K562 (cell line): ENCODE results near the gene TMPRSS9. TPM values are rescaled to one million over a fixed set of nuclear protein-coding genes. Genes with fewer than 3 reads are reported as not detected.

Experiments used
- ATAC-seq: fragments of 200-7000 bp; cut with Tn5 transposase; 3 replicates; pipeline ENCODE4 v1.9.1; 2020; ENCODE audit warnings: moderate library complexity
- BruUV-seq: library from RNA; stranded (reverse); fragments of 400-500 nt; replicated peaks from 2 replicates; lab custom pipeline; 2021; lab: Mats Ljungman, UMichigan
- CTCF ChIA-PET: fragments of 300-600 bp; formaldehyde crosslinking; extraction: SDS; loops from one replicate; lab custom pipeline; 2021; ENCODE audit warnings: low intra/inter-chr PET ratio; lab: Yijun Ruan, JAX
- POLR2A ChIA-PET: fragments of 300-600, 350-650 bp; sonication (Branson Sonifier 250); formaldehyde crosslinking; extraction: SDS; loops from one replicate; lab custom pipeline; 2021; ENCODE audit warnings: antibody characterized with exemption, inconsistent platforms; lab: Yijun Ruan, JAX
- DNase-seq, 4 experiments: peaks; one replicate each; pipeline versions ENCODE4 v3.0.0 to v3.0.0-alpha.2; 2011 to 2018; ENCODE audit warnings: low spot score in 3 of 4, mixed read lengths in 3 of 4; ENCODE audit errors: extremely low read depth in 1 of 4
- FAIRE-seq: peaks from 2 replicates; lab custom pipeline; 2011; peaks lifted over from hg19 to GRCh38; lab: Jason Lieb, UNC
- H2AFZ ChIP-seq: 2 replicates; pipeline ENCODE4 v1.6.0; 2011; ENCODE audit warnings: low read depth, low read length, control low read depth, inconsistent platforms
- H3K27ac ChIP-seq: fragments of 200-600 bp; 3 replicates; pipeline ENCODE4 v1.8.0; 2011; ENCODE audit warnings: low read depth, mild to moderate bottlenecking, control low read depth, inconsistent platforms, low read length, moderate library complexity, mixed read lengths; ENCODE audit errors: extremely low read depth
- H3K27me3 ChIP-seq, 2 experiments: fragments of 300-600 bp in 1 of 2; 2 replicates in 1 of 2; 3 replicates in 1 of 2; pipeline versions ENCODE4 v1.6.0 to v1.8.0; 2011; ENCODE audit warnings: inconsistent platforms in 2 of 2, low read length in 2 of 2, mild to moderate bottlenecking in 1 of 2, mixed read lengths in 1 of 2, moderate library complexity in 1 of 2; ENCODE audit not compliant: control insufficient read depth in 2 of 2, insufficient read depth in 2 of 2
- H3K36me3 ChIP-seq: fragments of 300-600 bp; 3 replicates; pipeline ENCODE4 v1.8.0; 2011; ENCODE audit warnings: mild to moderate bottlenecking, low read length, inconsistent platforms; ENCODE audit not compliant: control insufficient read depth, insufficient read depth
- H3K4me1 ChIP-seq, 2 experiments: fragments of 200-600 bp in 1 of 2; replicated peaks in 1 of 2; 2 replicates in 1 of 2; 3 replicates in 1 of 2; pipeline versions ENCODE4 v1.5.1 to v1.8.0; 2011; ENCODE audit warnings: inconsistent platforms in 2 of 2, low read length in 2 of 2, mild to moderate bottlenecking in 1 of 2, mixed read lengths in 1 of 2, moderate library complexity in 1 of 2; ENCODE audit not compliant: control insufficient read depth in 2 of 2, insufficient read depth in 2 of 2
- H3K4me2 ChIP-seq: 2 replicates; pipeline ENCODE4 v1.6.1; 2011; ENCODE audit warnings: low read length, control low read depth, inconsistent platforms, mixed read lengths; ENCODE audit not compliant: insufficient read depth
- H3K4me3 ChIP-seq: fragments of 200-600 bp; sonication (generic), shearing (Covaris generic); 2 replicates; pipeline ENCODE4 v1.5.1; 2016; ENCODE audit warnings: control low read depth, inconsistent platforms
- H3K79me2 ChIP-seq: fragments of 200-600 bp; 3 replicates; pipeline ENCODE4 v1.8.0; 2011; ENCODE audit warnings: low read length, inconsistent platforms; ENCODE audit not compliant: control insufficient read depth, insufficient read depth
- H3K9ac ChIP-seq, 2 experiments: 2 replicates each; pipeline versions ENCODE4 v1.6.0 to v1.6.1; 2011; ENCODE audit warnings: low read depth in 2 of 2, low read length in 2 of 2, control low read depth in 1 of 2, inconsistent platforms in 1 of 2, mild to moderate bottlenecking in 1 of 2, mixed read lengths in 1 of 2; ENCODE audit not compliant: insufficient read depth in 1 of 2
- H3K9me1 ChIP-seq: one replicate; pipeline ENCODE4 v1.6.0; 2011; ENCODE audit warnings: inconsistent platforms, mild to moderate bottlenecking, low read length, moderate library complexity; ENCODE audit not compliant: control insufficient read depth, insufficient read depth
- H3K9me3 ChIP-seq: replicated peaks from 2 replicates; pipeline ENCODE4 v1.5.1; 2011; ENCODE audit warnings: low read depth, low read length, inconsistent platforms; ENCODE audit not compliant: control insufficient read depth, insufficient read depth
- H4K20me1 ChIP-seq: replicated peaks from 2 replicates; pipeline ENCODE4 v1.6.1; 2011; ENCODE audit warnings: low read length, inconsistent platforms, mixed read lengths; ENCODE audit not compliant: control insufficient read depth, insufficient read depth
- BACH1 ChIP-seq: fragments of 200-800 bp; sonication (Bioruptor generic); IDR thresholded peaks from 2 replicates; pipeline ENCODE4 v1.6.1; 2016; ENCODE audit warnings: missing genetic modification characterization, missing compliant biosample characterization
- CSDE1 ChIP-seq, 2 experiments: fragments of 450-650 bp; IDR thresholded peaks; 2 replicates each; pipeline ENCODE4 v1.6.1; 2016; ENCODE audit warnings: mild to moderate bottlenecking in 1 of 2
- LEF1 ChIP-seq: fragments of 450-650 bp; IDR thresholded peaks from 2 replicates; pipeline ENCODE4 v1.6.1; 2016; ENCODE audit warnings: mild to moderate bottlenecking
- MCM7 ChIP-seq, 2 experiments: fragments of 450-650 bp; IDR thresholded peaks; 2 replicates each; pipeline ENCODE4 v1.6.1; 2016 to 2018
- POLR3G ChIP-seq: IDR thresholded peaks from 2 replicates; pipeline ENCODE4 v1.6.1; 2011; ENCODE audit not compliant: insufficient read length, insufficient replicate concordance; ENCODE audit errors: extremely low read depth
- RBM14 ChIP-seq: fragments of 200-400 bp; formaldehyde crosslinking; IDR thresholded peaks from 2 replicates; pipeline ENCODE4 v1.6.1; 2018; ENCODE audit warnings: low read depth, mild to moderate bottlenecking, low read length, moderate library complexity, borderline replicate concordance; ENCODE audit not compliant: insufficient read depth
- RFX5 ChIP-seq: IDR thresholded peaks from 2 replicates; pipeline ENCODE4 v1.6.1; 2011; ENCODE audit warnings: low read depth, mild to moderate bottlenecking, improper control_type of control experiment, low read length
- SIRT6 ChIP-seq: IDR thresholded peaks from one replicate; pipeline ENCODE4 v1.6.1; 2012; ENCODE audit warnings: low read depth, mild to moderate bottlenecking, control low read depth, inconsistent platforms, low read length, moderate library complexity
- TRIM24 ChIP-seq, 2 experiments: fragments of 450-650 bp; IDR thresholded peaks; 2 replicates each; pipeline ENCODE4 v1.6.1; 2016
- XRCC5 ChIP-seq: fragments of 200-400 bp; formaldehyde crosslinking; IDR thresholded peaks from 2 replicates; pipeline ENCODE4 v1.6.1; 2017; ENCODE audit warnings: low read depth, mild to moderate bottlenecking, low read length
- ZC3H4 ChIP-seq: sonication (generic); formaldehyde crosslinking; IDR thresholded peaks from 2 replicates; pipeline ENCODE4 v1.9.0; 2021; ENCODE audit warnings: missing genetic modification reagents, borderline replicate concordance
- ZSCAN29 ChIP-seq: fragments of 450-650 bp; IDR thresholded peaks from 2 replicates; pipeline ENCODE4 v1.6.1; 2017
- WGBS: fragments of 100-300 bp; shearing (Covaris generic); methylation state at CpG from one replicate; pipeline ENCODE4 v1.1.6; 2016; ENCODE audit warnings: low coverage, mixed read lengths; ENCODE audit not compliant: insufficient coverage; ENCODE audit errors: missing lambda C conversion rate; 5-methylcytosine and 5-hydroxymethylcytosine counted together
- in situ Hi-C: fragments of 300-500 bp; cut with MboI; formaldehyde crosslinking; loops from 4 replicates; pipeline ENCODE4 v1.15.0; 2018; ENCODE audit warnings: inconsistent platforms, mixed read lengths
- intact Hi-C: fragments of 100-400 bp; cut with micrococcal nuclease; formaldehyde crosslinking; loops from 2 replicates; pipeline ENCODE4 v1.14.2; 2022
- polyA plus RNA-seq, 8 experiments: library from polyadenylated mRNA; depleted of rRNA in 4 of 8; stranded (reverse) in 5 of 8; unstranded in 3 of 8; fragments of >200 nt; fragmentation: Nextera tagmentation in 2 of 8; fragmentation: Illumina TruSeq in 1 of 8; extraction: Ambion mirVana in 2 of 8; extraction: Trizol in 1 of 8; gene quantifications; 2 replicates each; pipeline versions ENCODE4 v1.2.1 to v1.2.3, GENCODE V29; 2011 to 2014; ENCODE audit warnings: inconsistent platforms in 1 of 8, missing spikeins in 1 of 8
- total RNA-seq, 7 experiments: library from RNA; depleted of rRNA in 6 of 7; stranded (reverse); fragments of >200 nt in 6 of 7; fragmentation: Illumina TruSeq in 2 of 7; extraction: Trizol in 2 of 7; gene quantifications; 2 replicates each; pipeline versions ENCODE4 v1.2.1 to v1.2.3, GENCODE V29; 2011 to 2021; ENCODE audit warnings: low replicate concordance in 1 of 7
- TF ChIP-seq, protein P1 (sequence below), 2 experiments: IDR thresholded peaks; 2 replicates each; pipeline ENCODE4 v1.6.1; 2011; ENCODE audit warnings: borderline replicate concordance in 1 of 2, control low read depth in 1 of 2, low read depth in 1 of 2, low read length in 1 of 2, mild to moderate bottlenecking in 1 of 2, mixed read lengths in 1 of 2, moderate library complexity in 1 of 2; ENCODE audit not compliant: insufficient read depth in 1 of 2, insufficient read length in 1 of 2, poor library complexity in 1 of 2, severe bottlenecking in 1 of 2; ENCODE audit errors: extremely low read depth in 1 of 2

TMPRSS9 gene
- total and polyA plus RNA-seq, 9 of the 15 experiments (the other 6 are each of a cell fraction or from before 2014, with no cell fraction given): 0.01 to 0.03 TPM; not detected in 7

DNA sequence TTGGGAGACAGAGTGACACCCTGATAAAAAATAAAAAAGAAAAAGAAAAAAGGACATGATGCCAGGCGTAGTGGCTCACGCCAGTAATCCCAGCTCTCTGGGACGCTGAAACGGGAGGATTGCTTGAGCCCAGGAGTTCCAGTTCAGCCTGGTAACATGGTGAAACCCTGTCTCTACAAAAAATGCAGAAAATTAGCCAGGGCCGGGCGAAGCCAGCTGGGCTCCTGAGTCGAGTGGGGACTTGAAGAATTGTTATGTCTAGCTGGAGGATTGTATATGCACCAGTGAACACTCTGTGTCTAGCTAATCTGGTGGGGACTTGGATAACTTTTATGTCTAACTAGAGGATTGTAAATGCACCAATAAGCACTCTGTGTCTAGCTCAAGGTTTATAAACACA lies 32.3 kb downstream of the TMPRSS9 start:
- FAIRE-seq: no peak
- no TSS peak for BruUV-seq

More for the DNA sequence above, 32.3 kb downstream of the TMPRSS9 start:
- Histone ChIP-seq H3K9ac (no peak overlapping the region), H2AFZ (no peak overlapping the region), H3K9me3 (no peaks in the 10 kb centered on the region; the same call in none of the 2 replicates), H3K4me3 (no peak overlapping the region)
- ChIA-PET CTCF (interaction anchor here (0.8 kb wide), 1 partner anchor 117 kb away, joined by 5 read pairs; no protein-coding TSS in a partner anchor), POLR2A (interaction anchor here (0.6 to 1.5 kb wide), 9 partner anchors 9 to 120 kb away, joined by 3 to 4 read pairs (median 3); no protein-coding TSS in a partner anchor)
- intact Hi-C loops: loop anchor here (5.0 to 10.0 kb wide), 2 partner anchors 222 to 240 kb away; partner anchors contain the start of gene AP3D1
- ATAC-seq (no peak), DNase-seq (no peak)
- 33% methylated on average over 7 of the region's 7 CpGs for WGBS
- TF ChIP-seq MCM7 (IDR thresholded peaks at IDR 0.05): no peak
- no peak for TF ChIP-seq POLR3G
- TF ChIP-seq RBM14: no peak
- TF ChIP-seq TRIM24 (IDR thresholded peaks at IDR 0.05): no peak
- TF ChIP-seq SIRT6: no peak
- no peak for TF ChIP-seq XRCC5
- no peak for TF ChIP-seq CSDE1 (IDR thresholded peaks at IDR 0.05)
- no peak for TF ChIP-seq BACH1 (tag)
- TF ChIP-seq, protein P1, sequence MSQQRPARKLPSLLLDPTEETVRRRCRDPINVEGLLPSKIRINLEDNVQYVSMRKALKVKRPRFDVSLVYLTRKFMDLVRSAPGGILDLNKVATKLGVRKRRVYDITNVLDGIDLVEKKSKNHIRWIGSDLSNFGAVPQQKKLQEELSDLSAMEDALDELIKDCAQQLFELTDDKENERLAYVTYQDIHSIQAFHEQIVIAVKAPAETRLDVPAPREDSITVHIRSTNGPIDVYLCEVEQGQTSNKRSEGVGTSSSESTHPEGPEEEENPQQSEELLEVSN (IDR thresholded peaks at IDR 0.05; ENCODE audit: borderline replicate concordance in 1 of 2, extremely low read depth in 1 of 2, insufficient read depth in 1 of 2, insufficient read length in 1 of 2, low read depth in 1 of 2, low read length in 1 of 2, poor library complexity in 1 of 2, severe bottlenecking in 1 of 2): no peak
- no peak for TF ChIP-seq RFX5
- no peak for TF ChIP-seq ZC3H4 (CRISPR knock-in tag)
- no peak for TF ChIP-seq ZSCAN29
- TF ChIP-seq LEF1: no peak
- TF ChIP-seq, all 486 proteins: peak for 0
- Histone ChIP-seq H3K4me1 (peaks cover 6 to 24% of the 10 kb centered on the region in 2 experiments; a peak in 4 of 5 replicates), H3K36me3 (no peaks in the 10 kb centered on the region), H4K20me1 (no peaks in the 10 kb centered on the region), H3K79me2 (no peaks in the 10 kb centered on the region), H3K9me1 (no peaks in the 10 kb centered on the region), H3K27me3 (no peaks in the 10 kb centered on the region), H3K4me2 (no peak overlapping the region), H3K27ac (no peak overlapping the region)
- in situ Hi-C loops: no loop called here
